Measurements from ENCODE around the gene TMEM132C. TPM values are rescaled to one million over a fixed set of nuclear protein-coding genes. Genes with fewer than 3 reads are reported as not detected.

TMEM132C gene
- total and polyA plus RNA-seq, 9 donors = 0.50 to 10.1 (median 1.2) TPM

DNA sequence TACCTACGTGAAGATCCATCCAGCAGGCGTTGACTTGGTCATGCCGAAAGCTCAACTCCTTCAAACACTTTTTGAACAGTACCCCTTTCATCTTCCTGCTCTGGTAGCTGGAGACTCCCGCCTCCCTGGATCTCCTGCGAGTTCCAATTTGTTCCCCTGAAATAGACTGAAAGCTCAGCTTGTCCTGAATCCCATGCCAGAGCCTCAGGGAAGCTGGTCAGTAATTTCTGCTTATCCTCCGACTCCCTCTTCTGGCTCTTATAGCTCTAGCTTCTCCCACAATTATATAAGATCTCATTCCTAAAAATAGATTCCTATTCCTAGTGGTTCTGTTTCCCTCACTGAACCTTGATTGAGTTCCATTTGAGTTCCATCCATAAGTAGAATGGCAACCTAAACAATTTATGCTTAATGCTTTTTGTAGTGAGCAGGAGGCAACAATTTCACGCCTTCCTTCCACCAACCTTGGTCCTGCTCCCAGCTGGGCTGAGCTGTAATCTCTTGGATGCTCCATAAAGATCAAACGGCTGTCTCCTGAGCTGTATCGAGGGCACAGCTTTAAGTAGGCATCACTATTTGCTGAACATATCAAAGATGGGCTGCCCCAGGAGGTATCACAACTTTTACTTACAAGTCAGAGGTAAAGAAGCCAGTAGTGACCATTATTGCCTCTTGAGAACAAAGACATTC is 8.0 kb upstream of the TMEM132C start:
- WGBS (ENCODE audit: insufficient coverage) = 35% methylated on average over 7 of the region's 9 CpGs
- H3K9me3 ChIP-seq (replicated peaks; ENCODE audit: control insufficient read depth, low read depth, low read length) = peaks cover 4% of the 10 kb centered on the region
- no peaks in the 10 kb centered on the region for H3K4me1 ChIP-seq (ENCODE audit: control insufficient read depth, insufficient read depth, low read length)
- H3K36me3 ChIP-seq (ENCODE audit: control insufficient read depth, insufficient read depth, low read length) = no peaks in the 10 kb centered on the region
- H3K4me3 ChIP-seq (ENCODE audit: low read length) = no peak overlapping the region
- H3K27me3 ChIP-seq (ENCODE audit: control insufficient read depth, insufficient read depth, low read length) = peaks cover 9% of the 10 kb centered on the region
- H3K27ac ChIP-seq (ENCODE audit: low read length) = no peak overlapping the region
- DNase-seq = peak; percentile 68

DNA sequence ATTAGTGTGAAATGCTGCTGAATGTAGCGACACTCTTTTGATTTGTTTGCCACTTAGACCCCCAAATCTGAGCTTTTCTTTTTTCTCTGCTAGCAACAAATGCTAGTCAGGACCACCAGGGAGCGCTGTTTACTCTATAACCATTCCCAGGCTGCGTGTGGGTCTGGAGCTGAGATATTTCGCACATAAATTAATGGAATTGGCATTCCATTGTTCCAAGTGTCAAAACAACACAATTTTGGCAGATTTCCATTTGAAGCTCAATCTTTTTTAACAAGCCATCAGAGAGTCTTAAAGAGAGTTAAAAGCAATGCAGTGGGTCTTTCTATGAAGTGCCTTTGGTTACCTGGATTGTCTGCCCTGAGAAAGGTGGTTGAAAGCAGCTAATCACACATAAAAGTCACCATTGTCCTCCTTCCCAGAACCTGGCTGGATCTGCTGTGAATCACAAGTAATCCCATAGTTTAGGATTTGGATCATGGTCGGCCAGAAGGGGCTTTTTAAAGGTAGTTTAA is 7.4 kb upstream of the TMEM132C start:
- Histone ChIP-seq H3K4me3 (ENCODE audit: low read length) (no peak overlapping the region), H3K36me3 (ENCODE audit: control insufficient read depth, insufficient read depth, low read length) (no peaks in the 10 kb centered on the region), H3K9me3 (replicated peaks; ENCODE audit: control insufficient read depth, low read depth, low read length) (peaks cover 7% of the 10 kb centered on the region), H3K27ac (ENCODE audit: low read length) (no peak overlapping the region), H3K27me3 (ENCODE audit: control insufficient read depth, insufficient read depth, low read length) (peaks cover 9% of the 10 kb centered on the region), H3K4me1 (ENCODE audit: control insufficient read depth, insufficient read depth, low read length) (no peaks in the 10 kb centered on the region)
- peak; percentile 61 for DNase-seq
- no CpG with 5 or more reads among the region's 5 CpGs for WGBS (ENCODE audit: insufficient coverage)

DNA sequence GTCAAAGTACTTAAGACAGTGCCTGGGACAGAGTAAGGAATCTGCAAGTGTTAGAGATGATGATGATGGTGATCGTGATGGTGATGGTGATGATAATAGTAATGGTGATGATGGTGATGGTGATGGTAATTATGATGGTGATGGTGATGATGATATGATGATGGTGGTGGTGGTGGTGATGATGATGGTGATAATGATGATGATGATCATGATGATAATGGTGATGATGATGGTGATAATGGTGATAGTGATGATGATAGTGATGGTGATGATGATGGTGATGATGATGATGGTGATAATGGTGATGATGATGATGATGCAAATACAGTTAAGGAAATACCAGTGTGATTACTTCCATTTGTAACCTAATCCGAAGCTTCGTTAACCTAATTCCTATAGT is 5.2 kb upstream of the TMEM132C start:
- no peak for DNase-seq
- no peaks in the 10 kb centered on the region for H3K36me3 ChIP-seq (ENCODE audit: control insufficient read depth, insufficient read depth, low read length)
- no peak overlapping the region for H3K4me3 ChIP-seq (ENCODE audit: low read length)
- H3K27ac ChIP-seq (ENCODE audit: low read length) = no peak overlapping the region
- peaks cover 28% of the 10 kb centered on the region for H3K27me3 ChIP-seq (ENCODE audit: control insufficient read depth, insufficient read depth, low read length)
- peaks cover 5% of the 10 kb centered on the region for H3K4me1 ChIP-seq (ENCODE audit: control insufficient read depth, insufficient read depth, low read length)
- H3K9me3 ChIP-seq (replicated peaks; ENCODE audit: control insufficient read depth, low read depth, low read length) = peaks cover 7% of the 10 kb centered on the region
- 75% methylated on average over 1 of the region's 3 CpGs for WGBS (ENCODE audit: insufficient coverage)

DNA sequence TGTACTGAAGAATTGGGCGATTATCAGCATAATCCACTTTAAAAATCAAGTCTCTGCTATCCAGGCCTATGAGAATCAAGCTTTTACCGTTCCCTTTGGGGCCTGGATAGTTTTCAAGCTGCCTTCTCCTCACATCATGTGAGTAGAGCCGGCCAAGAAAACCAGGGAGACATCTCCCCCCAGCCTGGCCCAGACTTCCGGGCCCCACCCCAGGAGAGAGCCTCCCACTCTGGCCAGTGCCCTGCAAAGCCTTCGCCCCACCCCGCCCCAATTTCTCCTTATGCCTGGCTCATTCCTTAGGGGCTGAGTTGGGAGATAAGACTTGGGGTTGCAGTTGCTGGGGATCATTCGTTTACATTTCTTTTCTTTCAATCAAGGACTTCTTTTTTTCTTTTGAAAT is 1.4 kb upstream of the TMEM132C start:
- peaks cover 7% of the 10 kb centered on the region for H3K9me3 ChIP-seq (replicated peaks; ENCODE audit: control insufficient read depth, low read depth, low read length)
- H3K27me3 ChIP-seq (ENCODE audit: control insufficient read depth, insufficient read depth, low read length) = peaks cover 57% of the 10 kb centered on the region
- 4% methylated on average over 3 of the region's 7 CpGs for WGBS (ENCODE audit: insufficient coverage)
- H3K4me3 ChIP-seq (ENCODE audit: low read length) = no peak overlapping the region
- no peaks in the 10 kb centered on the region for H3K36me3 ChIP-seq (ENCODE audit: control insufficient read depth, insufficient read depth, low read length)
- H3K4me1 ChIP-seq (ENCODE audit: control insufficient read depth, insufficient read depth, low read length) = peaks cover 20% of the 10 kb centered on the region
- peak; percentile 5 for DNase-seq
- H3K27ac ChIP-seq (ENCODE audit: low read length) = no peak overlapping the region

DNA sequence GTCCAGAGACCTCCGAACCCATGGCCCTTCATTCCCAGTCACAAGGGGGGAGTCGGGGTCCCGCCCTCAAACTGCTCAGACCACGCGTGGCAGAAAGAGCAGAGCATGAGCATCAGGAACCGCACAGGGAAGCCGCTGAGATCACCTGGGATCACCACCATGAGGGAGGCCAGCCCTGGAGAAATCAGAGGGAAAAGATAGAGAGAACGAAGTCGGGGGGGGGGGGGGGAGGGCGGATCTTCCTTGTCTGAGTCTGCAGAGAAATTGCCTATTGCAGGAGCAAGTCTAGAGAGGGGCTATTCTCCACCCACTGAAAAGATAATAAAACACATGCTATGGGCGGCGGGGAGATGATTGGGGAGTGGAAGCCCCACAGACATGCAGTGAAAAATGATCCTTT is 884 bp upstream of the TMEM132C start:
- H3K4me3 ChIP-seq (ENCODE audit: low read length) = no peak overlapping the region
- peaks cover 7% of the 10 kb centered on the region for H3K9me3 ChIP-seq (replicated peaks; ENCODE audit: control insufficient read depth, low read depth, low read length)
- H3K36me3 ChIP-seq (ENCODE audit: control insufficient read depth, insufficient read depth, low read length) = no peaks in the 10 kb centered on the region
- H3K27me3 ChIP-seq (ENCODE audit: control insufficient read depth, insufficient read depth, low read length) = peaks cover 61% of the 10 kb centered on the region
- WGBS (ENCODE audit: insufficient coverage) = 6% methylated on average over 3 of the region's 12 CpGs
- H3K27ac ChIP-seq (ENCODE audit: low read length) = no peak overlapping the region
- DNase-seq = peak; percentile 7
- H3K4me1 ChIP-seq (ENCODE audit: control insufficient read depth, insufficient read depth, low read length) = peaks cover 20% of the 10 kb centered on the region

DNA sequence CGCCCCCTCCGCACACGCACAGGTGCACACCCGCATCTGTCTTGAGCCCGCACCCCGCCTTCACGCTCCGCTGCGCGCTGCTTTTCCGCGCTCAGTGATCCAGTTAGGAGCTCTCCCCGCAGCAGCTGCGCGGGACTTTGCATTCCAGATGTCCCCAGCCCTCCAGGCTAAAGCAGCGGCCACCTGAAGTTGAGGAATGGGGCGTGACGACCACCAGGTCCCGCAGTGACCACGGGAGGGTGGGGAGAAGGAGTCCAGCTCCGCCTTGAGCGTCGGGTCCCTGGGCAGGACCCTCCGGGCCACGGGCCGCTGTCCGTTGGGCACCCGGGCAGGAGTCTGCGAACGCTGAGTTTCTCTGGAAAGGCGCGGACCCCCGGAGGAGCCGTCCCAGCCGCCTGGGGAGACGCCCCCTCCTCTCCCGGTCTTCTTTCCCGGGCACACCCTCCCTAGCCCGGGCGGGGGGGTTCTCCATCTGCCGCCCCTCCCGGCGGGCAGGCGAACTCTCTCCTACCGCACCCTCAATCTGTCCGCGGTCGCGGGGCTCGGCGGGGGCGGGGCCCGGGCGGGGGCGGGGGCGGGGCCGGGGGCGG is 334 bp upstream of the TMEM132C start:
- under 1% methylated on average over 43 of the region's 58 CpGs for WGBS (ENCODE audit: insufficient coverage)
- Histone ChIP-seq H3K27ac (ENCODE audit: low read length) (no peak overlapping the region), H3K36me3 (ENCODE audit: control insufficient read depth, insufficient read depth, low read length) (no peaks in the 10 kb centered on the region), H3K27me3 (ENCODE audit: control insufficient read depth, insufficient read depth, low read length) (peaks cover 61% of the 10 kb centered on the region), H3K9me3 (replicated peaks; ENCODE audit: control insufficient read depth, low read depth, low read length) (peaks cover 7% of the 10 kb centered on the region), H3K4me3 (ENCODE audit: low read length) (peak overlapping the region; percentile 19), H3K4me1 (ENCODE audit: control insufficient read depth, insufficient read depth, low read length) (peaks cover 20% of the 10 kb centered on the region)
- peak; percentile 8 for DNase-seq

DNA sequence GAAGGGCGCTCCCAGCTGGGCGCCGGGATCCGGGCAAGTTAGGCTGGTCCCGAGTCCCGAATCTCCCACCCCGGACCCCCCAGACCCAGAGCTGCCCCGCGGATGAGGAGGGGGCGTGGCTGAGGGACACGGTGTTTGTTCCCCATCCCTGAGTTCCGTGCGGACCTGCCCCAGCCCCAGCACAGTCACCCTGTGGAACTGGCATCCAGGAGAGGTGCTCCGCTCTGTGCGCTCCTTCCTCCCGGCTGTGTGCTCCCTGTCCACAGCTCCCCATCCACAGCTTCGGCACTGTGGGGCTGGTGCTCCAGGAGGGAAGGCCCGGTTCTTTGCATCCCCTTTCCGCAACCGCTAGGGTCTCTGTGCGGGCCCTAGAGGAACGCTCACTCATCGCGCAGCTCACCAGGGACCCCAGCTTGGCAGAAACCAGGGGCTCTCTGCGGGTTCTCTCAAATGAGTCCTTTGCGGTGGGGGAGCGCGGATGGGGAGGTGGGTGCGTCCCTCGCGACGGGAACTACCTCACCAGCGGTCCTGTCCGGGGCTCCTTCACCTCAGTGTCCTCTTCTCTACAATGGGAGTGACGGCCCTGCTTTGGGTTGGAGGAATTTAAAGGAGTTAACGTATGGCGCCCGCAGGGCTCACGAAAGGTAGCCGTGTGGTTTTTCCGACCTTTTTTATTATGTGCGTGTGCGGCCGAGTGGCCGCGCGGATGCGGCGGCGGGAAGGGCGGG is 845 bp downstream of the TMEM132C start:
- 1% methylated on average over 31 of the region's 51 CpGs for WGBS (ENCODE audit: insufficient coverage)
- H3K9me3 ChIP-seq (replicated peaks; ENCODE audit: control insufficient read depth, low read depth, low read length) = peaks cover 7% of the 10 kb centered on the region
- peak overlapping the region; percentile 31 for H3K4me3 ChIP-seq (ENCODE audit: low read length)
- peaks cover 20% of the 10 kb centered on the region for H3K4me1 ChIP-seq (ENCODE audit: control insufficient read depth, insufficient read depth, low read length)
- H3K27ac ChIP-seq (ENCODE audit: low read length) = no peak overlapping the region
- DNase-seq = peak; percentile 8
- H3K27me3 ChIP-seq (ENCODE audit: control insufficient read depth, insufficient read depth, low read length) = peaks cover 61% of the 10 kb centered on the region
- H3K36me3 ChIP-seq (ENCODE audit: control insufficient read depth, insufficient read depth, low read length) = no peaks in the 10 kb centered on the region

DNA sequence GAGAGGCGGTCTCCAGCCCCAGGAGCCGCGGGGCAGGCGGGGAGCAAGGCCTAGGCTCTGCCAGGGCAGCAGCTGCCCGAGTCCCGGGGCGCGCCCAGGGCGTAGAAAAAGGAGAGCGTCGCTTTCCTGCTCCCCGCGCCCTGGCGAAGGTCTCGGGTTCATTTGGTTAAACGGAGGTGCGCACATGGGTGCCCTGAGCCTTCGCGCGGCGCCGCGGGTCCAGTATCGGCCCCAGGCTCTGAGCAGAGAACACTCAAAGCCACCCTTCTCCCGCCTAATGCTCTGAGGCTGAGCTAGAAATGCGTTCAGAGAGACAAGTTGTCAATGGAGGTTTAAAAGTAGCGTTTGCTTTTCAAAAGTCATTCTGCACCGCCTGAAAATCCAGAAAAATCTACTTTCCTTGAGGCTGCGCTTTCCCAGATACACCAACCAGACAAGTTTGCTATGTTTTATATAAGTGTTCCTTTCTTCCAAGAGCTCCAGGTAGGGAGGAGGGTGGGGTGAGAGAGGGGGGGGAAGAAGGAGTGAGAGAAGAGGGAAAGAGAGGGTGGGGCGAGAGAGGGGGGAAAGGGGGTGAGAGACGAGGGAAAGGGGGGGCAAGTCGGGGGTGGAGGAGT is 1.5 kb downstream of the TMEM132C start:
- WGBS (ENCODE audit: insufficient coverage) = 1% methylated on average over 24 of the region's 32 CpGs
- no peak overlapping the region for H3K4me3 ChIP-seq (ENCODE audit: low read length)
- H3K4me1 ChIP-seq (ENCODE audit: control insufficient read depth, insufficient read depth, low read length) = peaks cover 20% of the 10 kb centered on the region
- peak; percentile 11 for DNase-seq
- peaks cover 57% of the 10 kb centered on the region for H3K27me3 ChIP-seq (ENCODE audit: control insufficient read depth, insufficient read depth, low read length)
- peaks cover 7% of the 10 kb centered on the region for H3K9me3 ChIP-seq (replicated peaks; ENCODE audit: control insufficient read depth, low read depth, low read length)
- no peak overlapping the region for H3K27ac ChIP-seq (ENCODE audit: low read length)
- H3K36me3 ChIP-seq (ENCODE audit: control insufficient read depth, insufficient read depth, low read length) = no peaks in the 10 kb centered on the region

DNA sequence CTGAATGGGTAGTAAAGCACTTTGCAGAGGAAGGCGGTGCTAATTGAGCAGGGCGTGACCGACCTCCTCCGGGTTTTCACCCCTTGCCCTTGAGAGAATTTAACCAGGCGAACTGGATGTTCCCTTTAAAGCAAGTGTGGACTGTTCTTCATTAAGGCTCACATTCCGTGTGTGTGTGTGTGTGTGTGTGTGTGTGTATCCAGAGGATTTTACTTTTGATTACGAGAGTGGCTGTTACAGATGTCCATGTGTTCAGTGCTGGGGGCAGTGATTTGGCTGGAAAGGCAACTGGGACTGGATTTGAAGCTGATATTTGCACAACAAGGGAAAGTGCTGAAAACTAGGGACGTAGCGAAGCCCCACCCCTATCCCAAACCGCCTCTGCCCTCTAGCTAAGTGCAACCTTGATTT is 2.2 kb downstream of the TMEM132C start:
- Histone ChIP-seq H3K9me3 (replicated peaks; ENCODE audit: control insufficient read depth, low read depth, low read length) (peaks cover 5% of the 10 kb centered on the region), H3K36me3 (ENCODE audit: control insufficient read depth, insufficient read depth, low read length) (no peaks in the 10 kb centered on the region), H3K27me3 (ENCODE audit: control insufficient read depth, insufficient read depth, low read length) (peaks cover 56% of the 10 kb centered on the region), H3K4me1 (ENCODE audit: control insufficient read depth, insufficient read depth, low read length) (peaks cover 20% of the 10 kb centered on the region), H3K4me3 (ENCODE audit: low read length) (no peak overlapping the region), H3K27ac (ENCODE audit: low read length) (no peak overlapping the region)
- DNase-seq = peak; percentile 28
- WGBS (ENCODE audit: insufficient coverage) = 10% methylated on average over 4 of the region's 10 CpGs

DNA sequence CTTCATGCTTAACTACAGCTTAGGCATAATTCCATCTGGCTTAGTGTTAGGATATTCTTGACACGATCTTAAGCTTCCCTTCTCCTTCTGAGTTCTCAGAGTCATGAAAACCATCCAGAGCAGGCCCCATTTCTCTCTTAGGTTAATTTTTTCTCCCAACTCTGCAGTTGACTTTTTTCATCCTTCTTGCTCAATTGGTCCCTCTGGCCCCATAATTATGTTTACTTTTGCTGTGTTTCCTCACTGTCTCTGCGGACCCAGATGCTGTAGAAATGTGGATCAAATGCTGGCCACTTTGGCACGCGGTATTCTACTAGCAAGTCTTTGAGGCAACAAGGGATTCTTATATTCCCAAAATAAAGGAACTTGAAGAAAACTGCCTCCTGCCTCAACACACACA is 9.5 kb downstream of the TMEM132C start:
- WGBS (ENCODE audit: insufficient coverage) = no CpG with 5 or more reads among the region's 4 CpGs
- peak; percentile 77 for DNase-seq

More for the DNA sequence above, 9.5 kb downstream of the TMEM132C start:
- Histone ChIP-seq H3K4me3 (ENCODE audit: low read length) (no peak overlapping the region), H3K4me1 (ENCODE audit: control insufficient read depth, insufficient read depth, low read length) (no peaks in the 10 kb centered on the region), H3K36me3 (ENCODE audit: control insufficient read depth, insufficient read depth, low read length) (no peaks in the 10 kb centered on the region), H3K9me3 (replicated peaks; ENCODE audit: control insufficient read depth, low read depth, low read length) (peaks cover 14% of the 10 kb centered on the region), H3K27me3 (ENCODE audit: control insufficient read depth, insufficient read depth, low read length) (no peaks in the 10 kb centered on the region), H3K27ac (ENCODE audit: low read length) (no peak overlapping the region)
